Thyroid gland (tissue), 4 donors: ENCODE data around the gene ZNF579. TPM values are rescaled to one million over a fixed set of nuclear protein-coding genes. Genes with fewer than 3 reads are reported as not detected.
A peak's percentile ranks its signal among the peaks of the same experiment; 100 is the strongest.

Source experiments
- DNase-seq, 2 donors: peaks; one replicate each; pipeline ENCODE4 v3.0.0-alpha.2; 2019
- H3K27ac ChIP-seq, 3 donors: fragments of 200-600 bp; sonication (generic); 1 replicate in 2 of 3; 2 replicates in 1 of 3; pipeline ENCODE4 v1.5.1; 2016 to 2019; ENCODE audit warnings: mild to moderate bottlenecking in 1 of 3, moderate library complexity in 1 of 3
- H3K27me3 ChIP-seq: fragments of 200-600 bp; sonication (generic); one replicate; pipeline ENCODE4 v1.5.1; 2019
- H3K36me3 ChIP-seq, 2 donors: fragments of 200-600 bp; sonication (generic); one replicate each; pipeline ENCODE4 v1.5.1; 2016 to 2019
- H3K4me1 ChIP-seq, 2 donors: fragments of 200-600 bp; sonication (generic); one replicate each; pipeline ENCODE4 v1.5.1; 2017 to 2019
- H3K4me3 ChIP-seq, 3 donors: fragments of 200-600 bp; sonication (generic); replicated peaks in 1 of 3; 1 replicate in 2 of 3; 2 replicates in 1 of 3; pipeline ENCODE4 v1.5.1; 2016; ENCODE audit warnings: mild to moderate bottlenecking in 1 of 3
- H3K9me3 ChIP-seq: fragments of 200-600 bp; sonication (generic); one replicate; pipeline ENCODE4 v1.5.1; 2017
- CTCF ChIP-seq, 6 experiments: fragments of 200-600 bp in 3 of 6; fragments of 450-650 bp in 3 of 6; sonication (generic) in 3 of 6; IDR thresholded peaks; one replicate each; pipeline ENCODE4 v1.5.1; 2016 to 2019; ENCODE audit warnings: antibody characterized with exemption in 6 of 6, mild to moderate bottlenecking in 2 of 6, inconsistent platforms in 1 of 6, moderate library complexity in 1 of 6
- POLR2A ChIP-seq, 2 donors: fragments of 450-650 bp; IDR thresholded peaks; one replicate each; pipeline ENCODE4 v1.6.1; 2017; ENCODE audit warnings: antibody characterized with exemption in 2 of 2, mild to moderate bottlenecking in 2 of 2, moderate library complexity in 1 of 2
- WGBS, 2 donors: methylation state at CpG; one replicate each; pipeline ENCODE4 v1.1.5; 2017; 5-methylcytosine and 5-hydroxymethylcytosine counted together
- intact Hi-C: fragments of 100-400 bp; cut with DNase I; formaldehyde crosslinking; loops from one replicate; pipeline ENCODE4 v1.15.1; 2023
- total RNA-seq, 4 donors: library from RNA; depleted of rRNA; stranded (reverse); fragments of >200 nt; gene quantifications; one replicate each; pipeline ENCODE4 v1.2.3, GENCODE V29; 2016

Gene ZNF579
- total RNA-seq: 1 to 10 TPM; 4.0 to 7.5 (median 6.6) TPM

GRCh38 chr19:55580628-55581144, at the start of gene ZNF579:
TSS of gene ZNF579 (minus strand) at chr19:55580848. CDS start at chr19:55579639, 1,209 bp downstream.
- 0 to 1% methylated on average over 10 to 13 of the region's 24 CpGs for WGBS, 2 donors
- peak within 1 kb of the TSS; percentile 19 to 95 (median 65) for H3K4me3 ChIP-seq
- H3K9me3 ChIP-seq: no peaks in the 10 kb centered on the region
- peaks cover 11 to 24% of the 10 kb centered on the region in 2 donors for H3K4me1 ChIP-seq
- peak; percentile 85 to 87 for DNase-seq
- H3K36me3 ChIP-seq: peaks cover 11 to 18% of the 10 kb centered on the region in 2 donors
- no peaks in the 10 kb centered on the region for H3K27me3 ChIP-seq
- TF ChIP-seq POLR2A (IDR thresholded peaks at IDR 0.05) (no peak), CTCF (IDR thresholded peaks at IDR 0.05) (no peak)
- intact Hi-C loops: no loop called here
- H3K27ac ChIP-seq: peak within 1 kb of the TSS; percentile 87 to 97 (median 96)

- WGBS, 2 donors: 87 to 91% methylated on average over 11 of the region's 11 CpGs
- intact Hi-C loops: loop anchor here (10.0 kb wide), 1 partner anchor 482 kb away; the partner anchor contains the start of gene TNNT1
- Histone ChIP-seq H3K4me3 (no peak overlapping the region), H3K36me3 (no peaks in the 10 kb centered on the region), H3K9me3 (no peaks in the 10 kb centered on the region), H3K27me3 (no peaks in the 10 kb centered on the region), H3K27ac (no peak overlapping the region), H3K4me1 (peaks cover 0 to 5% of the 10 kb centered on the region in 2 donors)
- no peak for DNase-seq
- no peak for TF ChIP-seq CTCF (IDR thresholded peaks at IDR 0.05)
- no peak for TF ChIP-seq POLR2A (IDR thresholded peaks at IDR 0.05)
Measured at GRCh38 chr19:55626350-55626749, 45.7 kb upstream of the ZNF579 start.

GRCh38 chr19:55625004-55625326, 44.3 kb upstream of the ZNF579 start:
- Histone ChIP-seq H3K4me1 (peaks cover 0 to 5% of the 10 kb centered on the region in 2 donors), H3K4me3 (peak overlapping the region in 1 of 3 donors; percentile 38), H3K27ac (no peak overlapping the region), H3K36me3 (no peaks in the 10 kb centered on the region), H3K27me3 (no peaks in the 10 kb centered on the region), H3K9me3 (no peaks in the 10 kb centered on the region)
- no peak for DNase-seq
- WGBS, 2 donors: 45 to 52% methylated on average over 11 of the region's 11 CpGs
- no peak for TF ChIP-seq CTCF (IDR thresholded peaks at IDR 0.05)
- TF ChIP-seq POLR2A (IDR thresholded peaks at IDR 0.05): no peak
- intact Hi-C loops: loop anchor here (10.0 kb wide), 1 partner anchor 480 kb away; the partner anchor contains the start of gene TNNT1

GRCh38 chr19:55624109-55625003, 43.7 kb upstream of the ZNF579 start, which contains the start of gene ZNF784:
TSS of gene ZNF784 (minus strand) at chr19:55624566. CDS start at chr19:55624561, 5 bp downstream.
- Histone ChIP-seq H3K4me1 (peaks cover 0 to 5% of the 10 kb centered on the region in 2 donors), H3K36me3 (no peaks in the 10 kb centered on the region), H3K4me3 (peak within 1 kb of the TSS in 1 of 3 donors; percentile 38), H3K27ac (peak within 1 kb of the TSS; percentile 93 to 98 (median 97)), H3K9me3 (no peaks in the 10 kb centered on the region), H3K27me3 (no peaks in the 10 kb centered on the region)
- TF ChIP-seq CTCF (IDR thresholded peaks at IDR 0.05) (no peak), POLR2A (IDR thresholded peaks at IDR 0.05) (peak in 1 of 2 donors; percentile 72)
- intact Hi-C loops: loop anchor here (10.0 kb wide), 1 partner anchor 480 kb away; the partner anchor contains the start of gene TNNT1
- peak; percentile 89 to 92 for DNase-seq
- WGBS, 2 donors: 0 to 2% methylated on average over 39 to 43 of the region's 56 CpGs
